GM20431 (cell line): ENCODE measurements around the gene GID4.
"Not testable (repeated sequence)": the region's sequence is repeated elsewhere in the genome, so short reads cannot be mapped to it uniquely, and the experiment has no call there.

Source experiments
- in situ Hi-C: fragments of 300-500 bp; cut with MseI, MboI; formaldehyde crosslinking; loops from one replicate; pipeline ENCODE4 v1.15.0; 2020; ENCODE audit warnings: low sequenced_read_pairs; ENCODE audit not compliant: unreplicated experiment

Gene GID4

GRCh38 chr17:18038861-18039534, at the start of gene GID4, which contains the start of gene ATPAF2:
Gene GID4 (plus strand): TSS chr17:18039408. CDS start chr17:18039465, 57 bp downstream.
Gene ATPAF2 (minus strand): TSS chr17:18039168. CDS start chr17:18039013, 155 bp downstream.
- in situ Hi-C loops = loop anchor here (25.0 kb wide), 1 partner anchor 352 kb away; the partner anchor contains the start of gene RAI1

- in situ Hi-C loops = no loop called here
Observed at GRCh38 chr17:17989618-17990017, 49.6 kb upstream of the GID4 start.

- in situ Hi-C loops = no loop called here
Observed at GRCh38 chr17:17990282-17990681, 48.9 kb upstream of the GID4 start.

GRCh38 chr17:17993366-17993765, 45.8 kb upstream of the GID4 start:
- in situ Hi-C loops = no loop called here

GRCh38 chr17:17993852-17994251, 45.4 kb upstream of the GID4 start:
- in situ Hi-C loops = no loop called here

GRCh38 chr17:17994271-17995069, 44.7 kb upstream of the GID4 start:
- in situ Hi-C loops = no loop called here

GRCh38 chr17:17995887-17996286, 43.3 kb upstream of the GID4 start:
- in situ Hi-C loops = not testable (repeated sequence)

GRCh38 chr17:17998934-17999333, 40.3 kb upstream of the GID4 start:
- in situ Hi-C loops = no loop called here

GRCh38 chr17:17999364-18000029, 39.7 kb upstream of the GID4 start:
- in situ Hi-C loops = no loop called here

GRCh38 chr17:18000030-18000408, 39.2 kb upstream of the GID4 start:
- in situ Hi-C loops = no loop called here

- in situ Hi-C loops = no loop called here
Observed at GRCh38 chr17:18002171-18002570, 37.0 kb upstream of the GID4 start.

- in situ Hi-C loops = no loop called here
Observed at GRCh38 chr17:18004345-18004744, 34.9 kb upstream of the GID4 start.

GRCh38 chr17:18004884-18005305, 34.3 kb upstream of the GID4 start:
- in situ Hi-C loops = no loop called here

- in situ Hi-C loops = no loop called here
Observed at GRCh38 chr17:18005496-18005895, 33.7 kb upstream of the GID4 start.

GRCh38 chr17:18006495-18007239, 32.5 kb upstream of the GID4 start:
- in situ Hi-C loops = no loop called here

- in situ Hi-C loops = no loop called here
Observed at GRCh38 chr17:18008496-18009268, 30.5 kb upstream of the GID4 start.

- in situ Hi-C loops = no loop called here
Observed at GRCh38 chr17:18009609-18010420, 29.4 kb upstream of the GID4 start.

GRCh38 chr17:18011286-18011685, 27.9 kb upstream of the GID4 start:
- in situ Hi-C loops = no loop called here

GRCh38 chr17:18014006-18014405, 25.2 kb upstream of the GID4 start:
- in situ Hi-C loops = no loop called here
